ENCODE data around the gene TPSB2.
"Not testable (repeated sequence)": the region's sequence is repeated elsewhere in the genome, so short reads cannot be mapped to it uniquely, and the experiment has no call there.

The TPSB2 gene

DNA sequence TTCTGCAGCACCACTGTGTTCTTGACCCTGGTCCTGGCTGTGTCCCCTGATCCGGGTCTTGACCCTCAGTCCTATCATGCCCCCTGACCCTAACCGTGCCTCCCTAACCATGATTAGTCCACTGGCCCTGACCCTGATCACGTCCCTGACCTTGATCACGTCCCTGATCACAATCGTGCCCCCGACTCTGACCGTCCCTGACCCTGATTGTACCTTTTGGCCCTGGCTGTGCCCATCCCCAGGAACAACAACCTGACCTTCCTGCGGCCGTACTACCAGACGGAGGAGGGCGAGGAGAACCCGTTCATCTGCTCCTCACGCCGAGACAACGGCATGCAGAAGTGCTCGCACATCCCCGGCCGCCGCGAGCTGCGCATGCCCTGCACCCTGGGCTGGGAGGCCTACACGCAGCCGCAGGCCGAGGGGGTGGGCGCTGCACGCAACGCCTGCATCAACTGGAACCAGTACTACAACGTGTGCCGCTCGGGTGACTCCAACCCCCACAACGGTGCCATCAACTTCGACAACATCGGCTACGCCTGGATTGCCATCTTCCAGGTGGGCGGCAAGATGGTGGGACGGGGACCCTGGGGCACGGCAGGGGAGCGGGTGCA lies 29.9 kb downstream of the TPSB2 start:
- no peak for DNase-seq (ENCODE audit: low spot score)

- DNase-seq (ENCODE audit: low spot score), result no peak
Measured at GRCh38 chr16:1199347-1200013, 30.5 kb downstream of the TPSB2 start.

- not testable (repeated sequence) for DNase-seq (ENCODE audit: low spot score)
Measured at GRCh38 chr16:1198671-1199346, 31.2 kb downstream of the TPSB2 start.

GRCh38 chr16:1198194-1198593 lies 31.8 kb downstream of the TPSB2 start:
- no peak for DNase-seq (ENCODE audit: low spot score)

GRCh38 chr16:1197237-1197866 lies 32.6 kb downstream of the TPSB2 start:
- DNase-seq (ENCODE audit: low spot score), result no peak

- DNase-seq (ENCODE audit: low spot score), result no peak
Measured at GRCh38 chr16:1196494-1196893, 33.5 kb downstream of the TPSB2 start.

GRCh38 chr16:1195393-1195666 lies 34.7 kb downstream of the TPSB2 start:
- no peak for DNase-seq (ENCODE audit: low spot score)

GRCh38 chr16:1194665-1195392 lies 35.2 kb downstream of the TPSB2 start:
- no peak for DNase-seq (ENCODE audit: low spot score)

DNA sequence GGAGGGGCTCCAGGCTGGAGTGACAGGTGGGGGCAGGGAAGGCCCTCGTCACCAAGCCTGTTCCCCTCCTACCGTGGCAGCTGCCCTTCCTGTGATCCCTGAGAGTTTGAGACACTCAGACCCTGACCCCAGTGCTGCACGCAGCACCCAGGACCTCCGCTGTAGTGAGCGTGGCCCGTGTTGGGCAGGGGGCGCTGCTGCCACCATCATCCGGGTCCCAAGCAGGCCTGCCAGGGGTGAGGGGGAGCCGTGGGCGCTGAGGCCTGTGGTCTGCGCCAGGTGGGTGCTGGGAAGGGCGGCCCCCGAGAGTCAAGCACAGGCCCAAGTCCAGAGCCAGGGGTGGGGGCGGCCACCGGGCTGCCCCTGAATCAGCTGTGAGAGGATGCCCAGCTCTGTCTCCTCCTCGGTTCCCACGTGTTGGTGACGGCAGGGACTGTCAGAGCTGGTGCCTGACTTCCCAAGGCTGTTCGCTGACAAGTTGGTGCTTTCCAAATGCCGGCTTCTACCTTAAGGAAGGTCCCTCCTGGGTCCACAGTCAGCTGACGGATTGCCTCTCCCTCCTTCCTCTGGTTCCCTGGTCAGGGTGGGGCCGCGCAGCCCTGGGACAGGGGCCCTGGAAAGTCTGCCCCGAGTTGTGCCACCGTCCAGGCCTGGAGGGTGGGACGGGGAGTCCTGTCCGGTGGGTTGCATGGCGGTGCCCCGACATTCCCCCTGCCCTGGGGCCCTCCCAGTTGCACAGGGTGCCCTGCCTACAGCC lies 36.0 kb downstream of the TPSB2 start:
- no peak for DNase-seq (ENCODE audit: low spot score)

DNA sequence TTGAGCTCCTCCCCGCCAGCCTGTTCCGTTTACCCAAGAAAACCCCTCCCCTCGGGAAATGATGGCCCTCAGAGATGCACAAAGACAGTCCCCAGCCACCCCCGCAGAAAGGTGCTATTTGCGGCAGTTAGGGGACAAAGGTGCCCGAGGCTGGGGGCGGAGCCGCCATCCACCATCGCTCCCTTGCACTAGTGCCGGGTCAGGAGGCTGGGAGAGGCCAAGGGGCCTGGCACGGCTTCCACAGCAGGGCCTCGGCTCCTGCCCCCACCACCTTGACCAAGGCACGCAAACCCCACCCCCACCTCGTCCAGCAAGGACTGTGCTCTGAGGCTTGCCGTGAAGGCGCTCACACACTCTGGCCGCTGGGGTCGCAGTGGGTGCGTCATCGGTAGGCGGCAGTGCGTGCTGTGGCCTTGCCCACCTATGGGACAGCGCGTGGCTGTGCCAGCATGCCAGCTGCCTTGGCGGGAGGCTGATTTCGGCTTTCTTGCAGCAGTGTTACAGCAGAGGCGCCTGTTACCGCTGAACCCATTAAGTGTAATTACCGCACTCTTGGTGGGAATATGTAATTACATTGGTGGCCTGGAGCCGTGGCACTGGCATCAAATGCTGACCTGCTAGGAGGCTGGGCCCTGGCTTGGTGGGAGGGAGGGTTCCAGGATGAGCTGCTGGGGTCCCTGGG lies 36.7 kb downstream of the TPSB2 start:
- DNase-seq (ENCODE audit: low spot score), result no peak

DNA sequence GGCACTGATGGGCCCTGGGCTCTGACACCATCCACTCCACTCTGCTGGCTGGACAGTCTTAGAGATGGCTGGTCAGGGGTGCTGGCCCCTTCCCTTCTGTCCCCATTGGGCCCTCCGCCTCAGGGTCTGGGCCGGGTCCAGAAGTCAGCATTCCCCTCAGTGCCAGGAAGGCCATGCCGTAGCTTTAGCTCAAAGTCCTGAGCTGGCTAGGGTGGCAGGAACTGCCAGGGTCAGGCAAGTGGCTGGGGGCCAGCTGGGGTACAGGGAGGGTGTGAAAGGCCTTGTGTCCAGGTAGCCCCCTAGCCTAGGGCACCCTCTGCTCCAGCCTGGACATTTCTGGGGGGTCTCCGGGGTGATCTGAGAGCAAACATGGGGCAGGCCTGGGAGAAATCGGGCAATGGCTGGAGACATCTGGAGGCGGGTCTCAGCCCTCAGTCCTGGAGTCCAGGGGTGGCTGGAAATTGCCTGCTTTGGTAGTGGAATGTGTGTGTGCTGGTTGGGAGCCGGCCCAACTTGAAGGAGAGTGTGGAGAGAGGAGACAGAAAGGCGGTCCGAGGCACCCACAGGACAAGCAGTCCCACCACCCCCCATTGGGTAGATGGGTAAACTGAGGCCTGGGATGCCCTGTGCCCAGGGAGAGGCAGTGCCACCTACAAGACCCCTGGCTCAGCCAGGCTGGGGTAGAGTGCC lies 37.5 kb downstream of the TPSB2 start:
- no peak for DNase-seq (ENCODE audit: low spot score)

GRCh38 chr16:1190789-1191188 lies 39.2 kb downstream of the TPSB2 start:
- DNase-seq (ENCODE audit: low spot score), result not testable (repeated sequence)

DNA sequence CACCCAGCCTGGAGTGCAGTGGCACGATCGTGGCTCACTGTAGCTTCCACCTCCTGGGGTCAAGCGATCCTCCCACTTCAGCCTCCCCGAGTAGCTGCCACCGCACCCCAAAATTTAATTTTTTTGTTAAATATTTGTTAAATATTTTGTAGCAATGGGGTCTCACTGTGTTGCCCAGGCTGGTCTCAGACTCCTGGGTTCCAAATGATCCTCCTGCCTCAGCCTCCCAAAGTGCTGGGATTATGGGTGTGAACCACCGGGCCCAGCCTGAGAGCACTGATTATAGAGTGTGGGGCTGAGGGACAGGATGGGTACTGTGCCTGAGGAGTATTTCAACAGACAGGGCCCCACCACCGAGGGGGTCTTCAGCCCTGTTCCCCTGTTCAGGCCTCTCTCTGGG lies 40.5 kb downstream of the TPSB2 start:
- no peak for DNase-seq (ENCODE audit: low spot score)

DNA sequence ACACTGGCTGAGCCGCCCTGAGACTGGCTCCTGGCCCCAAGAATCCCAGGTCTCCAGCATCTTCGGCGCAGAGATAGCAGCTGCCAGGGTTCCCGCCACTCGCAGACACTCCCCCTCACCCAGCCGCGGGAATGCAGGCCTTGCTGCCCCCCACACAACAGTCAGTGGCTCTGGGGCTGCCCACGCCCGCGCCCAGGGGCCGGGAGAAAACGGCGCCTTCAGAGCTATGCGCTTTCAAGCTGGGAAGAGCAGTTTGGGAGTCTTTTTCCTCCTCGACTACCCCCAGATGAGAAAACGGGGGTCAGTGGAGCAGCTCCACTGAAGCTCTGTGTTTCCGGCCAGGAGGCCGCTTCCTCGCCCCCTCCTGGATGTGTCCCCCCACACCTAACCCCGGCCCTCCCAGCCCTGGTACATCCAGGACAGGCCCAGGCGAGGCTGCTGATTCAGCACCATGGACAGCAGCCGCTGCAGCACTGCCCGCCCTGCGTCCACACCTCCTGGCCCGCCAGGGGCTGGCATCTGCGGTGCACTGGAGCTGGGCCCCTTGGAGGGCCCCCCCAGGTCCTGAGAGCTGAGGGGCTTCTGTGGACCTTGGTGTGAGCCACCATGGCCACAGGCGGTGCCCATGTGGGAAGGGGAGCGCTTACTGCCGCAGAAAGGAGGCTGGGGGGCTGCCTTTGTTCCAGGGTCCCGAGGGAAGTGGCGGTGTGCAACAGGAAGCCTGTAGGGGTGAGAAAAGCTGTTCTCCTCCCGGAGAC lies 41.4 kb downstream of the TPSB2 start:
- peak; percentile 14 for DNase-seq (ENCODE audit: low spot score)

DNA sequence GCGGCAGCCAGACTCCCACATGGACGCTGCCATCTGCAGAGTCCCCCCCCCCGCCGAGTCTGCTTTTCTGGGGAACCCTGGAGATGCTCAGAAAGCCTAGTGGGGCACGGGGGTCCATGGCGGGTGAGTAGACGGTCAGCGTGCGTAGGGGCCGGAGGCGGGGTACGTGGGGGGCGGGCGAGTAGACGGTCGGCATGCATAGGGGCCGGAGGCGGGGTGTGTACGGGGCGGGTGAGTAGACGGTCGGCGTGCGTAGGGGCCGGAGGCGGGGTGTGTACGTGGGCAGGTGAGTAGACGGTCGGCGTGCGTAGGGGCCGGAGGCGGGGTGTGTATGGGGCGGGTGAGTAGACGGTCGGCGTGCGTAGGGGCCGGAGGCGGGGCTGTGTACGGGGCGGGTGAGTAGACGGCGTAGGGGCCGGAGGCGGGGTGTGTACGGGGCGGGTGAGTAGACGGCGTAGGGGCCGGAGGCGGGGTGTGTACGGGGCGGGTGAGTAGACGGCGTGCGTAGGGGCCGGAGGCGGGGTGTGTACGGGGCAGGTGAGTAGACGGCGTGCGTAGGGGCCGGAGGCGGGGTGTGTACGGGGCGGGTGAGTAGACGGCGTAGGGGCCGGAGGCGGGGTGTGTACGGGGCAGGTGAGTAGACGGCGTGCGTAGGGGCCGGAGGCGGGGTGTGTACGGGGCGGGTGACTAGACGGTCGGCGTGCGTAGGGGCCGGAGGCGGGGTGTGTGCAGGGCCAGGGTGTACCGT lies 44.4 kb downstream of the TPSB2 start:
- DNase-seq (ENCODE audit: low spot score), result not testable (repeated sequence)

DNA sequence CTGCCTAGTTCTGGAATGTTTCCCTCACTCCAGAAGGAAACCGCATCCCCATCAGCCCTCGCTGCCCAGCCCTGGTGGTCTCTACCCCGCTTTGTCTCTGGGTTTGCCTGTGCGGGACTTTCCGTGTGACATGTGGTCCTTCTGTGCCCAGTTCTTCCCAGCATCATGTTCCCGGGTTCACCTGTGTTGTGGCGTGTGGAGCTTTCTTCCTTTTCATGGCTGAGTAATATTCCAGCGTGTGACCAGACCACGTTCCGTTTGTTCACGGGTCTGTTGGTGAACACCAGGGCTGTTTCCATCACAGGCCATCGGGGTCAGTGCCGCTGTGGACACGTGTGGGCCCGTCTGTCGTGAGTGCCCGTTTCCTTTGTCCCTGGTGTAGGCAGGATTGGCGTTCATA lies 45.0 kb downstream of the TPSB2 start:
- no peak for DNase-seq (ENCODE audit: low spot score)

- DNase-seq (ENCODE audit: low spot score), result no peak
Measured at GRCh38 chr16:1184156-1184868, 45.7 kb downstream of the TPSB2 start.
